HG03460 (cell line): ENCODE results near the gene WDR86.

Source experiments
- ATAC-seq: cut with Tn5 transposase; IDR thresholded peaks from one replicate; pipeline ENCODE4 v1.9.1; 2021; ENCODE audit not compliant: unreplicated experiment

The WDR86 gene

GRCh38 chr7:151406886-151407583 lies 2.8 kb downstream of the WDR86 start:
- no peak for ATAC-seq

- no peak for ATAC-seq
Observed at GRCh38 chr7:151406051-151406875, 3.6 kb downstream of the WDR86 start.

GRCh38 chr7:151405588-151405987 lies 4.2 kb downstream of the WDR86 start:
- no peak for ATAC-seq

- ATAC-seq: no peak
Observed at GRCh38 chr7:151405056-151405455, 4.8 kb downstream of the WDR86 start.

- ATAC-seq: no peak
Observed at GRCh38 chr7:151404216-151405011, 5.4 kb downstream of the WDR86 start.

GRCh38 chr7:151403764-151404163 lies 6.1 kb downstream of the WDR86 start:
- no peak for ATAC-seq

- ATAC-seq: no peak
Observed at GRCh38 chr7:151402029-151402835, 7.6 kb downstream of the WDR86 start.

GRCh38 chr7:151400626-151401315 lies 9.1 kb downstream of the WDR86 start:
- peak; percentile 61 for ATAC-seq

- ATAC-seq: no peak
Observed at GRCh38 chr7:151399906-151400305, 9.9 kb downstream of the WDR86 start.

GRCh38 chr7:151399305-151399601 lies 10.6 kb downstream of the WDR86 start:
- no peak for ATAC-seq

GRCh38 chr7:151398446-151399304 lies 11.2 kb downstream of the WDR86 start:
- ATAC-seq: no peak

GRCh38 chr7:151397026-151397425 lies 12.8 kb downstream of the WDR86 start:
- no peak for ATAC-seq

- ATAC-seq: no peak
Observed at GRCh38 chr7:151396328-151396970, 13.4 kb downstream of the WDR86 start.

GRCh38 chr7:151395036-151395367 lies 14.8 kb downstream of the WDR86 start:
- no peak for ATAC-seq

- no peak for ATAC-seq
Observed at GRCh38 chr7:151394076-151395035, 15.5 kb downstream of the WDR86 start.

GRCh38 chr7:151393031-151393977 lies 16.5 kb downstream of the WDR86 start:
- ATAC-seq: no peak

- no peak for ATAC-seq
Observed at GRCh38 chr7:151392426-151392825, 17.4 kb downstream of the WDR86 start.
